Measurements from ENCODE around the gene NPRL2. TPM values are rescaled to one million over a fixed set of nuclear protein-coding genes. Genes with fewer than 3 reads are reported as not detected.

NPRL2 gene
- total and polyA plus RNA-seq, 2 of the 8 experiments (the other 6 are each of a cell fraction or from before 2014, with no cell fraction given): 28.4 to 51.4 TPM

- TF ChIP-seq, protein P1, sequence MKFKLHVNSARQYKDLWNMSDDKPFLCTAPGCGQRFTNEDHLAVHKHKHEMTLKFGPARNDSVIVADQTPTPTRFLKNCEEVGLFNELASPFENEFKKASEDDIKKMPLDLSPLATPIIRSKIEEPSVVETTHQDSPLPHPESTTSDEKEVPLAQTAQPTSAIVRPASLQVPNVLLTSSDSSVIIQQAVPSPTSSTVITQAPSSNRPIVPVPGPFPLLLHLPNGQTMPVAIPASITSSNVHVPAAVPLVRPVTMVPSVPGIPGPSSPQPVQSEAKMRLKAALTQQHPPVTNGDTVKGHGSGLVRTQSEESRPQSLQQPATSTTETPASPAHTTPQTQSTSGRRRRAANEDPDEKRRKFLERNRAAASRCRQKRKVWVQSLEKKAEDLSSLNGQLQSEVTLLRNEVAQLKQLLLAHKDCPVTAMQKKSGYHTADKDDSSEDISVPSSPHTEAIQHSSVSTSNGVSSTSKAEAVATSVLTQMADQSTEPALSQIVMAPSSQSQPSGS (IDR thresholded peaks at IDR 0.05; ENCODE audit: low read length): 0 out of 2 replicates have a peak, but pooled peaks have one; percentile 24
- TF ChIP-seq EGR1 (IDR thresholded peaks at IDR 0.05; ENCODE audit: borderline replicate concordance, low read depth, low read length) (no peak), CTBP2 (IDR thresholded peaks at IDR 0.05; ENCODE audit: borderline replicate concordance, insufficient read depth, insufficient read length, low read length) (no peak), KDM4A (IDR thresholded peaks at IDR 0.05; ENCODE audit: low read depth, low read length, severe bottlenecking) (peak; percentile 96), TAF1 (IDR thresholded peaks at IDR 0.05; ENCODE audit: low read depth, low read length) (peak; percentile 59; the same call in 1 of the 2 replicates), POLR2A (IDR thresholded peaks at IDR 0.05; ENCODE audit: control extremely low read depth in 1 of 2, low read depth in 2 of 2, low read length in 2 of 2) (peak in 1 of 2 experiments; percentile 66; a peak in 1 of 3 replicates), JUND (IDR thresholded peaks at IDR 0.05; ENCODE audit: low read length) (no peak), RFX5 (IDR thresholded peaks at IDR 0.05; ENCODE audit: borderline replicate concordance, low read depth, low read length) (no peak), NRF1 (IDR thresholded peaks at IDR 0.05; ENCODE audit: low read depth, low read length) (no peak), SRF (IDR thresholded peaks at IDR 0.05; ENCODE audit: low read depth, low read length) (no peak), TBP (IDR thresholded peaks at IDR 0.05; ENCODE audit: low read depth, low read length) (peak; percentile 7; the same call in 1 of the 2 replicates), TCF12 (IDR thresholded peaks at IDR 0.05; ENCODE audit: low read depth, low read length) (no peak), KDM1A (IDR thresholded peaks at IDR 0.05; ENCODE audit: borderline replicate concordance, low read length) (peak; percentile 60; the same call in 1 of the 2 replicates), SUZ12 (IDR thresholded peaks at IDR 0.05; ENCODE audit: low read length) (no peak), HDAC2 (IDR thresholded peaks at IDR 0.05; ENCODE audit: borderline replicate concordance in 1 of 2, low read depth in 2 of 2, low read length in 2 of 2) (peak; percentile 91 to 95; a peak in 2 of 4 replicates), CBX5 (IDR thresholded peaks at IDR 0.05; ENCODE audit: low read depth, low read length) (no peak), TEAD4 (IDR thresholded peaks at IDR 0.05; ENCODE audit: low read depth, low read length) (no peak), KDM5A (IDR thresholded peaks at IDR 0.05; ENCODE audit: low read length) (no peak), RAD21 (IDR thresholded peaks at IDR 0.05 in 1 of 2, conservative IDR thresholded peaks at IDR 0.05 in 1 of 2; ENCODE audit: low read depth in 2 of 2, low read length in 2 of 2) (no peak), BRCA1 (IDR thresholded peaks at IDR 0.05; ENCODE audit: low read depth, low read length) (no peak)
- TF ChIP-seq, protein P2, sequence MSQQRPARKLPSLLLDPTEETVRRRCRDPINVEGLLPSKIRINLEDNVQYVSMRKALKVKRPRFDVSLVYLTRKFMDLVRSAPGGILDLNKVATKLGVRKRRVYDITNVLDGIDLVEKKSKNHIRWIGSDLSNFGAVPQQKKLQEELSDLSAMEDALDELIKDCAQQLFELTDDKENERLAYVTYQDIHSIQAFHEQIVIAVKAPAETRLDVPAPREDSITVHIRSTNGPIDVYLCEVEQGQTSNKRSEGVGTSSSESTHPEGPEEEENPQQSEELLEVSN (IDR thresholded peaks at IDR 0.05): no peak; the same call in 1 of the 2 replicates
Observed at GRCh38 chr3:50298836-50299637, 51.5 kb downstream of the NPRL2 start, which contains the start of the genes HYAL3 and NAA80 (continued).

All from H1 (cell line).